Measurements from ENCODE around the gene BBS1. TPM values are rescaled to one million over a fixed set of nuclear protein-coding genes. Genes with fewer than 3 reads are reported as not detected.
"Not testable (repeated sequence)": the region's sequence is repeated elsewhere in the genome, so short reads cannot be mapped to it uniquely, and the experiment has no call there.

The BBS1 gene
- total and polyA plus RNA-seq, 4 donors, result 4.2 to 18.5 (median 8.6) TPM

DNA sequence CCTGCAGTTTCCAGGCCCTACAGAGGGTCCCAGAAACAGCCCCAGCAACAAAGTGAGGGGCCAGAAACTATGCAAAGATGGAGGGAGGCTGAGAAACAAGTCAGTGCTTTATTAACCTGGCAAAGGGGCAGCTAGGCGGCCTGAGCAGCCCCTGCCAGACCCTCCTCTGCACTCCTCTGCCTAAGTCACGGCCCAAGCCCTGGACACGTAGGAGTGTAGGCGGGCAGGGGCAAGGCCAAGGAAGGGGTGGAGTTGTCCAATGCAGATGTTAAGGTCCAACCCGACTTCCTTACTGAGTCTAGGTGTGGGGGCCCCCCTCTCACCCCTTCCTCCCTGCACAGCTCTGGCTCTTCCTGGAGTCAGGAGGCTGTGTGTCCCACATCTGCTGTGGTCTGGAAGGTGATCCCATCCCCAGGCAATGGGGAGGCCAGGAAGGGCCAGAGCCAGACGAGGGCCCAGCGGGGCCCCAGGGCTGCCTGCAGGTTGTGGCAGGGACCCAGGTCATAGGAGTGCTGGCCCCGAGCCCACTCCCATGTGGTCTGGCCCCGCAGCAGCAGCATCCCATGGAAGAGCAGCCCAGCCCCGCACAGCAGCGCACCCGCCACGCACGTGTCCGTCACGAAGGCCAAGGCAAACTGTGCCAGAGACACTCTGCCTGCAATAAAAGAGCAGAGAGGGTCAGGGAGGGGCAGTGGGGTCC is 28.9 kb downstream of the BBS1 start:
- peaks cover 2 to 29% (median 4%) of the 10 kb centered on the region in 4 donors for H3K36me3 ChIP-seq (ENCODE audit: control insufficient read depth in 4 of 4, insufficient read depth in 3 of 4, low read depth in 1 of 4, low read length in 3 of 4)

DNA sequence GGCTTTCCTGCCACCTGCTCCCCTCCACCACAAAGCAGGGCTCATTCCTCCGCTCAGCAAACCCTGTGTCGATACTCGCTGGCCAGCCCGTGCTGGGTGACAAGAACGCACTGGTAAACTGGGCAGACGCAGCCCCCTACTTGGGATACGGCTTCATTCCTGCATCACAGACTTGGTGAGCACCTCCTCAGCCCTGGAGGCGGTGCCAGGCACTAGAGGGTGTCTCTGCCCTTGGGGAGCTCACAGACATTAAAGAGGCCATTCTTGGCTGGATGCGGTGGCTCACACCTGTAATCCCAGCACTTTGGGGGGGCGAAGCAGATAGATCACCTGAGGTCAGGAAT is 29.4 kb downstream of the BBS1 start:
- TF ChIP-seq FOXA1 (IDR thresholded peaks at IDR 0.05) (no peak), JUND (IDR thresholded peaks at IDR 0.05) (no peak), EGR1 (IDR thresholded peaks at IDR 0.05; ENCODE audit: low read depth in 2 of 2) (no peak), FOXA2 (IDR thresholded peaks at IDR 0.05) (no peak), RXRA (IDR thresholded peaks at IDR 0.05) (no peak)
- TF ChIP-seq, protein P1, sequence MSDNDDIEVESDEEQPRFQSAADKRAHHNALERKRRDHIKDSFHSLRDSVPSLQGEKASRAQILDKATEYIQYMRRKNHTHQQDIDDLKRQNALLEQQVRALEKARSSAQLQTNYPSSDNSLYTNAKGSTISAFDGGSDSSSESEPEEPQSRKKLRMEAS (IDR thresholded peaks at IDR 0.05), result no peak
- TF ChIP-seq, protein P2, sequence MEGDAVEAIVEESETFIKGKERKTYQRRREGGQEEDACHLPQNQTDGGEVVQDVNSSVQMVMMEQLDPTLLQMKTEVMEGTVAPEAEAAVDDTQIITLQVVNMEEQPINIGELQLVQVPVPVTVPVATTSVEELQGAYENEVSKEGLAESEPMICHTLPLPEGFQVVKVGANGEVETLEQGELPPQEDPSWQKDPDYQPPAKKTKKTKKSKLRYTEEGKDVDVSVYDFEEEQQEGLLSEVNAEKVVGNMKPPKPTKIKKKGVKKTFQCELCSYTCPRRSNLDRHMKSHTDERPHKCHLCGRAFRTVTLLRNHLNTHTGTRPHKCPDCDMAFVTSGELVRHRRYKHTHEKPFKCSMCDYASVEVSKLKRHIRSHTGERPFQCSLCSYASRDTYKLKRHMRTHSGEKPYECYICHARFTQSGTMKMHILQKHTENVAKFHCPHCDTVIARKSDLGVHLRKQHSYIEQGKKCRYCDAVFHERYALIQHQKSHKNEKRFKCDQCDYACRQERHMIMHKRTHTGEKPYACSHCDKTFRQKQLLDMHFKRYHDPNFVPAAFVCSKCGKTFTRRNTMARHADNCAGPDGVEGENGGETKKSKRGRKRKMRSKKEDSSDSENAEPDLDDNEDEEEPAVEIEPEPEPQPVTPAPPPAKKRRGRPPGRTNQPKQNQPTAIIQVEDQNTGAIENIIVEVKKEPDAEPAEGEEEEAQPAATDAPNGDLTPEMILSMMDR (IDR thresholded peaks at IDR 0.05; ENCODE audit: low read depth, low read length, missing input control), result no peak
- H3K9ac ChIP-seq (ENCODE audit: low read depth in 1 of 2, low read length in 2 of 2), result no peak overlapping the region
- H3K27ac ChIP-seq (ENCODE audit: low read depth in 1 of 2, low read length in 2 of 2), result no peak overlapping the region
- DNase-seq (ENCODE audit: low spot score), result no peak
- WGBS, result 98% methylated on average over 10 of the region's 10 CpGs
- no peak overlapping the region for H3K4me3 ChIP-seq (ENCODE audit: low read depth in 1 of 3, low read length in 3 of 3)
- H3K36me3 ChIP-seq (ENCODE audit: control insufficient read depth in 4 of 4, insufficient read depth in 3 of 4, low read depth in 1 of 4, low read length in 3 of 4), result peaks cover 2 to 29% (median 4%) of the 10 kb centered on the region in 4 donors
- H3K27me3 ChIP-seq (ENCODE audit: control insufficient read depth in 4 of 4, insufficient read depth in 4 of 4, low read length in 3 of 4), result no peaks in the 10 kb centered on the region
- no peaks in the 10 kb centered on the region for H3K9me3 ChIP-seq (ENCODE audit: control insufficient read depth in 4 of 4, low read length in 3 of 4)
- peaks cover 0 to 8% (median 0%) of the 10 kb centered on the region in 4 donors for H3K4me1 ChIP-seq (ENCODE audit: control insufficient read depth in 4 of 4, insufficient read depth in 4 of 4, low read length in 3 of 4)

More for the DNA sequence above, 28.9 kb downstream of the BBS1 start:
- Histone ChIP-seq H3K4me1 (ENCODE audit: control insufficient read depth in 4 of 4, insufficient read depth in 4 of 4, low read length in 3 of 4) (peaks cover 0 to 8% (median 0%) of the 10 kb centered on the region in 4 donors), H3K9me3 (ENCODE audit: control insufficient read depth in 4 of 4, low read length in 3 of 4) (no peaks in the 10 kb centered on the region), H3K27me3 (ENCODE audit: control insufficient read depth in 4 of 4, insufficient read depth in 4 of 4, low read length in 3 of 4) (no peaks in the 10 kb centered on the region), H3K27ac (ENCODE audit: low read depth in 1 of 2, low read length in 2 of 2) (no peak overlapping the region), H3K9ac (ENCODE audit: low read depth in 1 of 2, low read length in 2 of 2) (no peak overlapping the region), H3K4me3 (ENCODE audit: low read depth in 1 of 3, low read length in 3 of 3) (no peak overlapping the region)
- TF ChIP-seq RXRA (IDR thresholded peaks at IDR 0.05), result no peak
- TF ChIP-seq YY1 (IDR thresholded peaks at IDR 0.05), result no peak
- TF ChIP-seq, protein P3, sequence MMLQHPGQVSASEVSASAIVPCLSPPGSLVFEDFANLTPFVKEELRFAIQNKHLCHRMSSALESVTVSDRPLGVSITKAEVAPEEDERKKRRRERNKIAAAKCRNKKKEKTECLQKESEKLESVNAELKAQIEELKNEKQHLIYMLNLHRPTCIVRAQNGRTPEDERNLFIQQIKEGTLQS (IDR thresholded peaks at IDR 0.05), result no peak
- no peak for TF ChIP-seq JUND (IDR thresholded peaks at IDR 0.05)
- TF ChIP-seq, protein P1 (IDR thresholded peaks at IDR 0.05), result no peak
- TF ChIP-seq GABPA (IDR thresholded peaks at IDR 0.05 in 1 of 2, conservative IDR thresholded peaks at IDR 0.05 in 1 of 2), result no peak
- no peak for TF ChIP-seq RAD21 (IDR thresholded peaks at IDR 0.05)
- no peak for TF ChIP-seq TAF1 (conservative IDR thresholded peaks at IDR 0.05)
- TF ChIP-seq SP1 (IDR thresholded peaks at IDR 0.05), result no peak
- no peak for TF ChIP-seq FOXA2 (IDR thresholded peaks at IDR 0.05)
- TF ChIP-seq, protein P2 (IDR thresholded peaks at IDR 0.05; ENCODE audit: low read depth, low read length, missing input control), result no peak
- TF ChIP-seq, protein P4, sequence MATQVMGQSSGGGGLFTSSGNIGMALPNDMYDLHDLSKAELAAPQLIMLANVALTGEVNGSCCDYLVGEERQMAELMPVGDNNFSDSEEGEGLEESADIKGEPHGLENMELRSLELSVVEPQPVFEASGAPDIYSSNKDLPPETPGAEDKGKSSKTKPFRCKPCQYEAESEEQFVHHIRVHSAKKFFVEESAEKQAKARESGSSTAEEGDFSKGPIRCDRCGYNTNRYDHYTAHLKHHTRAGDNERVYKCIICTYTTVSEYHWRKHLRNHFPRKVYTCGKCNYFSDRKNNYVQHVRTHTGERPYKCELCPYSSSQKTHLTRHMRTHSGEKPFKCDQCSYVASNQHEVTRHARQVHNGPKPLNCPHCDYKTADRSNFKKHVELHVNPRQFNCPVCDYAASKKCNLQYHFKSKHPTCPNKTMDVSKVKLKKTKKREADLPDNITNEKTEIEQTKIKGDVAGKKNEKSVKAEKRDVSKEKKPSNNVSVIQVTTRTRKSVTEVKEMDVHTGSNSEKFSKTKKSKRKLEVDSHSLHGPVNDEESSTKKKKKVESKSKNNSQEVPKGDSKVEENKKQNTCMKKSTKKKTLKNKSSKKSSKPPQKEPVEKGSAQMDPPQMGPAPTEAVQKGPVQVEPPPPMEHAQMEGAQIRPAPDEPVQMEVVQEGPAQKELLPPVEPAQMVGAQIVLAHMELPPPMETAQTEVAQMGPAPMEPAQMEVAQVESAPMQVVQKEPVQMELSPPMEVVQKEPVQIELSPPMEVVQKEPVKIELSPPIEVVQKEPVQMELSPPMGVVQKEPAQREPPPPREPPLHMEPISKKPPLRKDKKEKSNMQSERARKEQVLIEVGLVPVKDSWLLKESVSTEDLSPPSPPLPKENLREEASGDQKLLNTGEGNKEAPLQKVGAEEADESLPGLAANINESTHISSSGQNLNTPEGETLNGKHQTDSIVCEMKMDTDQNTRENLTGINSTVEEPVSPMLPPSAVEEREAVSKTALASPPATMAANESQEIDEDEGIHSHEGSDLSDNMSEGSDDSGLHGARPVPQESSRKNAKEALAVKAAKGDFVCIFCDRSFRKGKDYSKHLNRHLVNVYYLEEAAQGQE (IDR thresholded peaks at IDR 0.05), result no peak
- no peak for TF ChIP-seq NR2F2 (IDR thresholded peaks at IDR 0.05)
- no peak for TF ChIP-seq HNF4A (conservative IDR thresholded peaks at IDR 0.05)
- TF ChIP-seq FOXA1 (IDR thresholded peaks at IDR 0.05), result no peak
- no peak for TF ChIP-seq HNF4G (IDR thresholded peaks at IDR 0.05)
- 93% methylated on average over 16 of the region's 16 CpGs for WGBS
- no peak for DNase-seq (ENCODE audit: low spot score)

DNA sequence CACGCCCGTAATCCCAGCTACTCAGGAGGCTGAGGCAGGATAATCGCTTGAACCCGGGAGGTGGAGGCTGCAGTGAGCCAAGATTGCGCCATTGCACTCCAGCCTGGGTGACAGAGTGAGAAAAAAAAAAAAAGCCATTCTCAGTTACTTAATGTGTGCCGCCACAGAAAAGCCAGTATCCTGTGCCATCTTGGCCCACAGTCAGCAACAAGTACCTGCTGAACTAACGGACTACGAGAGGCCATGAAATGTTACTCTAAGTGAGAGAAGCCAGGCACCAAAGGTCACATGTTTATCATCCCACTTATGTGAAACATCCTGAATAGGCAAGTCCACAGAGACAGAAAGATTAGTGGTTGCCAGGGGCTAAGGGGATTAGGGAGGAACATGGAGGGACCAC is 30.2 kb downstream of the BBS1 start:
- not testable (repeated sequence) for H3K9me3 ChIP-seq (ENCODE audit: control insufficient read depth in 4 of 4, low read length in 3 of 4); H3K4me3 ChIP-seq (ENCODE audit: low read depth in 1 of 3, low read length in 3 of 3); DNase-seq (ENCODE audit: low spot score); H3K27ac ChIP-seq (ENCODE audit: low read depth in 1 of 2, low read length in 2 of 2); H3K27me3 ChIP-seq (ENCODE audit: control insufficient read depth in 4 of 4, insufficient read depth in 4 of 4, low read length in 3 of 4); H3K9ac ChIP-seq (ENCODE audit: low read depth in 1 of 2, low read length in 2 of 2)
- WGBS, result 58% methylated on average over 8 of the region's 8 CpGs
- Histone ChIP-seq H3K36me3 (ENCODE audit: control insufficient read depth in 4 of 4, insufficient read depth in 3 of 4, low read depth in 1 of 4, low read length in 3 of 4) (peaks cover 2 to 29% (median 4%) of the 10 kb centered on the region in 4 donors), H3K4me1 (ENCODE audit: control insufficient read depth in 4 of 4, insufficient read depth in 4 of 4, low read length in 3 of 4) (peaks cover 3 to 12% (median 4%) of the 10 kb centered on the region in 4 donors)
